NCI-H2227 (cell line): ENCODE measurements around the gene PLIN4.
A peak's percentile ranks its signal among the peaks of the same experiment; 100 is the strongest.

Experiments used
- DNase-seq: peaks from one replicate; lab custom pipeline; 2025; ENCODE audit not compliant: unreplicated experiment; lab: John Stamatoyannopoulos, UW

The PLIN4 gene

DNA sequence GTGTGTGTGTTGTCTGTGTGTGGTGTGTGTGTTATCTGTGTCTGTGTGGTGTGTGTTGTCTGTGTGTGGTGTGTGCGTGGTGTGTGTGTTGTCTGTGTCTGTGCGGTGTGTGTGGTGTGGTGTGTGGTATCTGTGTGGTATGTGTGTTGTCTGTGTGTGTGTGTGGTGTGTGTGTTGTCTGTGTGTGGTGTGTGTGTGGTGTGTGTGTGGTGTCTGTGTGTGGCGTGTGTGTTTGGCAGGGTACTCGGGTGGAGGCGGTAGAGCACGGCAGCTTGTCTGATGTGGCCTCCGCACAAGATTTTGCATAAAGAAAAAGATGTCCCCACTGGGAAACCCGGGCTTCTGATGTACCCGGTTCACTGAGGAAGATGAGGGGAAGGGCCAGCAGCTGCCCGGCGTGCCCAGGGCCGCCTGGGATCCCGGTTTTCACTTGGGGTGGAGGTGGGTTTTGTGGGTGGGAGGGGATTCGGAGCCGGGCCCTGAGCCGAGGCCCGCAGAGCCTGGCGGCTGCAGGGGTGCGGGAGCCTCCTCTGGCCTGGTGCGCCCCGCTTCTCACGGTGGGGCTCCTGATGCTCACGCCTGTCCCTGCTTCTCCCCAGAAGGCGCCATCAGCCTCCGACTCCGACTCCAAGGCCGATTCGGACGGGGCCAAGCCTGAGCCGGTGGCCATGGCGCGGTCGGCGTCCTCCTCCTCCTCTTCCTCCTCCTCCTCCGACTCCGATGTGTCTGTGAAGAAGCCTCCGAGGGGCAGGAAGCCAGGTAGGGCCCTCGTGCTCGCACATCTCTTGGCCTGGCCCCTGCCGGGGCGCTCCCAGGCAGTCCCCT is 25.0 kb downstream of the PLIN4 start:
- DNase-seq = no peak

DNA sequence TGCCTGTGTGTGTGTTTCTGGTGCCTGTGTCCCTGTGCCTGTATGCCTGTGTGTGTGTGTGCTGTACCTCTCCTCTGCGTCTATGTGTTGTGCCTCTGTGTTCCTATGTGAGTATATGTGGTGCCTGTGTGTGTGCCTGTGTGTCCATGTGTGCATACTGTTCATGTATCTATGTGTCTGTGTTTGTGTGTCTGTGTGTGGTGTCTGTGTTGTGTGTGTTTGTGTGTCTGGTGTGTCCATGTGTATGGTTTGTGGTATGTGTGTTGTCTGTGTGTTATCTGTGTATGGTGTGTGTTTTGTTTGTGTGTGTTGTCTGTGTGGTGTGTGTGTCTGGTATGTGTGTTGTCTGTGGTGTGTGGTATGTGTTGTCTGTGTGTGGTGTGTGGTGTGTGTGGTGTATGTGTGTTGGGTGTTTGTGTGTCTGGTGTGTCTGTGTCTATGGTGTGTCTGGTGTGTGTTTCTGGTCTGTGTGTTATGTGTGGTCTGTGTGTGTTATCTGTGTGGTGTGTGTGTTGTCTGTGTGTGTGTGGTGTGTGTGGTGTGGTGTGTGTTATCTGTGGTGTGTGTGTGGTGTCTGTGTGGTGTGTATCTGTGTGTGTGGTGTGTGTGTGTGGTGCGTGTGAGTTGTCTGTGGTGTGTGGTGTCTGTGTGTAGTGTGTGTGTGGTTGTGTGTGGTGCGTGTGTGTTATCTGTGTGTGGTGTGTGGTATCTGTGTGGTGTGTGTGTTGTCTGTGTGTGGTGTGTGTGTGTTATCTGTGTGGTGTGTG is 25.8 kb downstream of the PLIN4 start:
- DNase-seq = no peak

DNA sequence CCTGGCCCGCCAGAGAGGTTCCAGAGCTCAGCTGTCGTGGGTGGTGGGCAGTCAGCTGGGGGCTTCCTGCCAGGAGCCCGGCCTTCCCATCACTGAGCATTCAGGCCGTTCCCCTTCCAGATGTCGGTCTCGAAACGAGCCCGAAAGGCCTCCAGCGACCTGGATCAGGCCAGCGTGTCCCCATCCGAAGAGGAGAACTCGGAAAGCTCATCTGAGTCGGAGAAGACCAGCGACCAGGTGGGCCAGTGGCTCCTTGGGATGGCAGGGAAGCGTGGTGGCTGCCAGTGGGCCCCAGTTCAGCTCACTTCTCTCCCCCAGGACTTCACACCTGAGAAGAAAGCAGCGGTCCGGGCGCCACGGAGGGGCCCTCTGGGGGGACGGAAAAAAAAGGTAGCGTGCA is 26.8 kb downstream of the PLIN4 start:
- no peak for DNase-seq

DNA sequence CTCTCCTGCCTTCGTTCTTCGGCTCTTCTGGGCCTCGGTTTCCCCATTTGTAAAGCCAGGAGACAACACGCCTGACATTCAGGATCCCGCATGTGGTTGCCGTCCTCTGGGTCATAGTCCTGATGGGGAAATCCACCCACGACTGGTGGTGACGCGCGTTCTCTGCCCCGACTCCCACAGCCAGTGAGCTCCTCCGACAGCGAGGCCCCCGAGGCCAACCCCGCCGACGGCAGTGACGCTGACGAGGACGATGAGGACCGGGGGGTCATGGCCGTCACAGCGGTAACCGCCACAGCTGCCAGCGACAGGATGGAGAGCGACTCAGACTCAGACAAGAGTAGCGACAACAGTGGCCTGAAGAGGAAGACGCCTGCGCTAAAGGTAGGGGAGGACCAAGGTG is 29.8 kb downstream of the PLIN4 start:
- no peak for DNase-seq

DNA sequence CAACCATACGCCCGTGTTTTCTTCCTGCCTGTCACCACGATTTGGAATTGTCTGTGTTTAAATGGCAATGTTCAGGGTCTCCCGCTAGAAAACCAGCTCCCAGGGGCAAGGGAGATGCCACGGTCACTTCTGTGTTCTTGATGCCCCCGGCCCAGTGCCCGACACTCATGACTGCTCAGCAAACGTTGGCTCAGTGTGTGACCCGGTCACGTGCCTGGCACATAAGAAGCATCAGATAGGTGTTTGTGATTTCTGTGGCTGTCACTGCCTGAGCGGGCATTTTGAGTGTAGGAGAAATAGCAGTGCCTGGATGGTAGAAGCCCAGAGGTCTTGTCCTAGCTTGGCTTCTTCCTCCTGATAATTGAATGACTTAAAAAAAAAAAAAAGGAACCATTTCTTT is 30.7 kb downstream of the PLIN4 start:
- no peak for DNase-seq

DNA sequence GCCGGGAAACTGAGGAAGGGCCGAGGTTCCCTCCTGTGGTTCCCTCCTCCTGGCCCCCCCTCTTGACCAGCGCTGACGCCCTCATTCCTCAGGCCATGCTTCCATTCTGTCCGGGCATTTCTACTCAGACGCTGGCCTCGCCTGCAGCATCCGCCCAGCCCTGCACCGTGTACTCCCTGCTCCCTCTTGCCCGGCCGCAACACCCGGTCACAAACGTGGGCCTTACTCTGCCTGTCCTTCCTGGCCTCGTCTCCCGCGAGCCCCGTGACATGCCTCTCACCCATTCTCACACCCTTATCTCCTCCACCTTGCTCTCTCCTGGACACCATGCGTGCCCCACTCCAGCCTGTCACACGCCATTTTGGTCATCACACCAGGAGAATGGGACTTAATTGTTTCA is 34.9 kb downstream of the PLIN4 start:
- no peak for DNase-seq

DNA sequence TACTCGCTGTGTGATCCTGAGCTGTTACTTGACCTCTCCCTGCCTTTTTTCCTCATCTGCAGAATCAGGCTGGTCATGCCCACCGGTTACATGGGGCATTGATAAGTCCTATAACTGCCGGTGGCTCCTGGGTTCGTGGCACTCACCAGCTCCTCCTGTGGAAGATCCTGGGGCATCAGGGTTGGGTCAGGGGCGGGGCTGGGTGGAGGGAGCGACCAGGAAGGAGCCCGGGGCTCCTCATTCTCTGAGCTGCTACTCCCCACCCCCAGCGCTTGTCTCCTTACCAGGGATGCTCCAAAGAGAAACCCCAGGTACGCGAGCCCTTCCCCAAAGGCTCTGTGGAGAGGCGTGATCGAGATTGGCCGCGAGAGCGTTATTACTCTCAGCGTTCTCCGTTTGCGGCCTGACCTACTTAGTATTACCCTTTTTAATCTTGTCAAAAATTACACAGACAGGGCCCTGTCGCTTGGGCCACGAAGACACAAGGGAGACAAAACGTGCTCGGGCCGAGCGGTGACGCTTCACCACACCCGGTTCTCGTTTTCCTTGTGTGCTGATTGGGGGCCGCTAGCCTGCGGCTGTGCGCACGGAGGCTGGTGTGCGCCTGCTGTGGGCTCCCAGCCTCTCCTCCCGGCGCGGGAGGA is 35.4 kb downstream of the PLIN4 start:
- no peak for DNase-seq

DNA sequence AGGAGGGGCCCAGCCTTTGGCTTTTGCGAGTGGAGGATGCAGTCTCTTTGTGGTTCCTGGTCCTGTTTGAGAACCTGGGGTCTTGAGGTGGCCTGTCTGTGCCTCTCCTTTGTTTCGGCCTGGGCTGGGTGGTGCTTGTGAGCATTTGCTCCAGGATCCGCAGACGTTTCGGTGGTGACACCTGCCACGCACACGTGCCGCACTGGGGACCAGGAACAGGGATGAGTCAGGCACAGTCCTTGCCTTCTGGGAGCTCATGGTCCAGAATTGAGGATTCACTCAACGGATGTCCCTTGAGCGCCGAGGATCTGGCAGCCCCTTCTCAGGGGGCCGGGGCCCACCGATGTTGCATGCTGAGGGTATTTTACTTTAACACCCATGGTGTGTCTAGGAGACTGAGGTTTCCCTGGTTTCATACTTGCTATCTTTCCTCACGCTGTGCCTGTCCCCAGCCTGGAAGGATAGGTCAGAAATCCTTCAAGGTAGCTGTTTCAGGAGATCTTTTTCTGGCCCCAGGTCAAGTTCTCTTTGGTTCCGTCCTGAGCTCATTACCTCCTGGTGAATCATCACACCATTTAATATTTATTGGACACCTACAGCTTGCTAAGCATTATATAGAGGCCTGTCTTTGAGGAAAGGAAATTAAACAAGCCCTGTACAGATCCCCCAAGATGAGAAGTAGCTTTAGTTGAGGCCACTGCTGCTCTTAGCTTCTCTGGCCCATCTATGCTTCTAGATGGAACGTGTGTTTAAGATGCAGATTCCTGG is 41.1 kb downstream of the PLIN4 start:
- DNase-seq = no peak

DNA sequence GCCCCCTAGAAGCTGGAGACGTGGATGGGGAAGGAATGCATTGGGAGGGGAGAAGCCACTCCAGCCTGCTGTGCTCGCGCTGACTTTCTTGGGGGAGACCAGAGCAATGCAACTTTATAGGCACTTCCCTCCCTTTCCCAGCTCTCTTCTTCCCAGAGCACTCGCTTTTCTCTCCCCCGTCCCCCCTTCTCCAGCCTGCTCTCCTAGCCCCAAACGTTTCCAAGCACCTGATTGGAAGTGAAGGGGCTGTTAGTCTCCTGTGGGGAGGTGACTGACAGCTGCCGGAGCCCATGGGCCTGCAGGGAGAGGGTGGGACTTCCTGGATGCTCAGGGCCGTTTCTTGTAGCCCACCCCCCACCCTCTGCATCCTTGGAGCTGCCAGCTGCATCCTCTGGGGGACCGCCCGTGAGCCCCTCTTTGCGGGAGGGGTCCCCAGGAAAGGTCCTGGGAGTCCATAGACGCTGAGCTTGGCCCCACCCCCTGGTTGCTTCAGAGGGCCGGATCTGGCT is 43.7 kb downstream of the PLIN4 start:
- peak; percentile 84 for DNase-seq

DNA sequence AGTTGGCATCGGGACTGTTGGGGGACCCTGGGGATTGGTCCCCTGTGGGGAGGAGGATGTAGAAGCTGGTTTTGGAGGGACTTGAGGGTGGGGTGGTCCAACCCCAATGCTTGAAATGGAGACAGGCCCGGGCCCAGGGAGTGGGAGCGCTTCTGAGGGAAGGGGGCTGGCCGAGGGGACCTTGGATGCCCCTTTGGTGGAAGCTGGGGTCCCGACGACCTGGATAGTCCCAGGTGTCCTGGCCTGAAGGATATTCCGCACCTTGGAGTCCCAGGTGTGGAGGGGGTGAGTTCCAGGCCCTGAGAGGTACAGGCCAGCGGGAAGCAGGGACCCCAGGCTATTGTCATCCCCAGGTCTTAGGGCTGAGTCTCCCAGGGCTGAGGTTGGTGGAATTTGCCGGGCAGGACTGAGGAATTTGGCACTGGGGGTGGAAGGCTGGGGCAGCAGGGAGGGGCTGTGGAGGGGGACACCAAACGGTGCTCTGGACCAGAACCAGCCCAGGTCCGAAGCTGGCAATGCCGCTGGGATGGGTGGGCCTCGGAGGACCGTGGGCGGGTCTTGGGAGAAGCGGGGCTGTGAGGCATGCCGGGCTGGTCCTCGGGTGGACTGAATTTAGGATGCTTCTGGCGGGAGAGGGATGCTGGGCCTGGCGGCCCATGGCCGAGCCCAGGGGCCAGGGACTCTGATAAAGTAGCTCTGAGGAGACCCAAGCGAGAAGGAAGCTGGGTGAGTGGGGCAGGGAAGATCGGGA is 44.3 kb downstream of the PLIN4 start:
- DNase-seq = no peak

DNA sequence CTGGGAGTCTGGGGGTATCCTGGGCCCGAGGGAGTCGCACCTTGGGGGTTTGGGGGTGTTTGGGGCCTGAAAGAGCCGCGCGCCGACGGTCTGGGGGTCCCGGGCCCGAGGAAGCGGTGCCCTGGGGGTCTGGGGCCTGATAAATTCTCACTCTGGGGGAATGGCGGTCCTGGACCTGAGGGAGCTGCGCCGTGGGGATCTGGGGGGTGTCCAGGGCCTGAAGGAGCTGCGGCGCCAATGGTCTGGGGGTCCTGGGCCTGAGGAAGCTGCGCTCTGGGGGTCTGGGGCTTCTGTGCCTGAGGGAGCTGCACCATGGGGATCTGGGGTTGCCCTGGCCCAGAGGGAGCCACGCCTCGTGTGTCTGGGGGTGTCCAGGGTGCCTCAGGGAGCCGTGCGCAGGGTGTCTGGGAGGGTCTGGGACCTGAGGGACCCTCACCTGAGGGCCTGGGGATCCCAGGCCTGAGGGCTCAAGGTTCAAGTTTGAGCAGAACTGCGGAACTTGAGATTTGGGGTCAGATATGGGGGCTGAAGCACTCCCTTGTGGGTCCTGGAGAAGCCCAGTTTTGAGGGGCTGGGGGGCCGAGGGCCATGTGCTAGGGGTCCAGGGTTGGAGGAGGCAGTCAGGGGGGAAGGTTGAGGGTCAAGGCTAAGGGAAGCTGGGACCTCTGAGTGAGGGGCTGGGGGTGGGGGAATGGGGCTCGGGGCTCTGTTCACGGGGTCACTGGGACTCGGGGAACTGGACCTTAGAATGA is 45.1 kb downstream of the PLIN4 start:
- DNase-seq = no peak

DNA sequence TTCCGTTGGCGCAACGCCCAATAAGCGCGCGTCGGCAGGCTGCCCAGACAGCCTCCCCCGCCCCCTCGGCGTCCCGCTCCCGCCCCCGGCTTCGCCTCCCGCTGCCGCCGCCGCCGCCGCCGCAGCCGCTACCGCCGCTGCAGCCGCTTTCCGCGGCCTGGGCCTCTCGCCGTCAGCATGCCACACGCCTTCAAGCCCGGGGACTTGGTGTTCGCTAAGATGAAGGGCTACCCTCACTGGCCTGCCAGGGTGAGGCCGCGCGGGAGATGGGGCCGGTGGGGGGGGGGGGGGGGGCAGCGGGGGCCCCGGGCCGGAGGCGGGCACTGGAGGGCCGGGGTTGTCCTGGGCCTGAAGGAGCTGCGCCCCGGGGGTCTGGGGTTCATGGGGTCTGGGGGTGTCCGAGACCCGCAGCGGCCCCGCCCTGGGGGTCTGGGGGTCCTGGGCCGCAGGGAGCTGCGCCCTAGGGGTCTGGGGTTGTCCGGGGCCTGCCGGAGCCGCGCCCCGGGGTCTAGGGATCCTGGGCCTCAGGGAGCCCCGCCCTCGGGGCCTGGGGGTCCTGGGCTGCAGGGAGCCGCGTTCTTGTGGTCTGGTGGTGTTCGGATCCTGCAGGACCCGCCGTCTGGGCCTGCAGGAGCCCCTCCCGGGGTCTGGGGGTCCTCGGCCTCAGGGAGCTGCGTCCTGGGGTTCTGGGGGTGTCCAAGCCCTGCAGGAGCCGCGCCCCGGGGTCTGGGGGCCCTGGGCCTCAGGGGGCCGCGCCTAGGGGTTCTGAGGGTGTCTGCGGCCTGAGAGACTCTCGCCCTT is 45.9 kb downstream of the PLIN4 start, which contains the start of gene HDGFL2:
Gene HDGFL2, plus strand, starts transcription at position 124 of the 801 bp plus-strand sequence. Its CDS starts 54 bp downstream, at position 178.
- no peak for DNase-seq

DNA sequence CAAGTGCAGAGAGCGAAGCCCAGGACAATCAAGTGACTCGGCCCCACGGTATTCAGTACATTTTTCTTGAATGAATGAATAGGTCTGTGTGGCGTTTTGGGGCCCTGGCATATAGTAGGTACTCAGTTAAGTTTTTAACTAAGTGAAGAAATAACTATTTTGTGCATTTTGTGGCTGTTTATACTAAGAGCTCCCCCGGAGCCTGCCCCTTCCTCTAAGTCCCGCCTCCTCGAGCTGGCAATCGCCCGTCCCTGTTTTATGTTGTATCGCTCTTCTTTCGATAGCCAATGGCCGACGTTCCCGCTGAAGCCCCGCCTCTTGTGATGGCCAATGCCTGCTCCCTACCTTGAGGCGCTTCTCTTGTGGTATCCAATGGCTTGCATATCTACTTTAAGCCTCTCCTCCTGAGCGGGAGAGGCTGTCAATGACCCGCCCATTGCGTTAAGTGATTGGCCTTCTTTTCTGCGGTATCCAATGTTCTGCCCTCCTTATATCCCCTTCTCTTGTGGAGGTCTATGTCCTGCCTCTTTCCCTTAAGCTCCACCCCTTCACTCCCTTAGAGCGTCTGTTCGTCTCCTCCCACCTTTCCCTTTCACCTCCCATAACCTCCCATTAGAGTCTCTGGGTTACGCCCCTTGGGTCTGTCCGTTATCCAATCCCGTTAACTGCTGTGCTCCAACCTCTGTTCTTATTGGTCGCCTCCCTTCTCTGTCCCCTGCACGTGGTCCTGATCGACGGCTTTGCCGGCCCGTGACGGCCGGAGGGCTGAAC is 46.7 kb downstream of the PLIN4 start:
- peak; percentile 99 for DNase-seq

DNA sequence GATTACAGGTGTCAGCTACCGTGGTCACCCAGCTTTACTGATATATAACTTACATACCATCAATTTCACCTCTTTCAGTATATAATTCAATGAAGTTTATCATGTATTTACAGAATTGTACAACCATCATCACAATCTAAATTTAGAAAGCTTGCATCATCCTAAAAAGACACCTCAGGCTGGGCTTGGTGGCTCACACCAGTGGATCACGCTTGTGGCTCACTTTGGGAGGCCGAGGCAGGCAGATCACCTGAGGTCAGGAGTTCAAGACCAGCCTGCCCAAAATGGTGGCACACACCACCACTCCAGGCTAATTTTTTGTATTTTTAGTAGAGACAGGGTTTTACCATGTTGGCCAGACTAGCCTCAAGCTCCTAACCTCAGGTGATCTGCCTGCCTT is 50.5 kb downstream of the PLIN4 start:
- DNase-seq = no peak

DNA sequence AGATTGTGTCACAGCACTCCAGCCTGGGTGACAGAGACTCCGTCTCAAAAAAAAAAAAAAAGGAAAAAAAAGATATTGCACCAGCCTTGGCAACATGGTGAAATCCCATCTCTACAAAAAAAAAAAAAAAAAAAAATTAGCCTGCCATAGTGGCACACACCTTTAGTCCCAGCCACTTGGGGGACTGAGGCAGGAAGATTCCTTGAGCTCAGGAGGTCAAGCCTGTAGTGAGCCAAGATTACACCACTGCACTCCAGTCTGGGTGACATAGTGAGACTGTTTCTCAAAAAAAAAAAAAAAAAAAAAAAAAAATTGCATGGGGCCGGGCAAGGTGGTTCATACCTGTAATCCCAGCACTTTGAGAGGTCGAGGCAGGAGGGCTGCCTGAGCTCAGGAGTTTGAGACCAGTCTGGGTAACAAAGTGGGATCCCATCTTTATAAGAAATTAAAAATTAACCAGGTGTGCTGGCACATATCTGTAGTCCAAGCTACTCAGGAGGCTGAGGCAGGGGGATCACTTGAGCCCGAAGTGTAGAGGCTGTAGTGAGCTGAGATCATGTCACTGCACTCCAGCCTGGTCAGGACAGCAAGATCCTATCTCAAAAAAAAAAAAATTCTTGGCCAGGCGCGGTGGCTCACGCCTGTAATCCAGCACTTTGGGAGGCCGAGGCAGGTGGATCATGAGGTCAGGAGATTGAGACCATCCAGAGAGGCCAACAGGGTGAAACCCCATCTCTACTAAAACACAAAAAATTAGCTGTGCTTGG is 53.3 kb downstream of the PLIN4 start:
- no peak for DNase-seq

DNA sequence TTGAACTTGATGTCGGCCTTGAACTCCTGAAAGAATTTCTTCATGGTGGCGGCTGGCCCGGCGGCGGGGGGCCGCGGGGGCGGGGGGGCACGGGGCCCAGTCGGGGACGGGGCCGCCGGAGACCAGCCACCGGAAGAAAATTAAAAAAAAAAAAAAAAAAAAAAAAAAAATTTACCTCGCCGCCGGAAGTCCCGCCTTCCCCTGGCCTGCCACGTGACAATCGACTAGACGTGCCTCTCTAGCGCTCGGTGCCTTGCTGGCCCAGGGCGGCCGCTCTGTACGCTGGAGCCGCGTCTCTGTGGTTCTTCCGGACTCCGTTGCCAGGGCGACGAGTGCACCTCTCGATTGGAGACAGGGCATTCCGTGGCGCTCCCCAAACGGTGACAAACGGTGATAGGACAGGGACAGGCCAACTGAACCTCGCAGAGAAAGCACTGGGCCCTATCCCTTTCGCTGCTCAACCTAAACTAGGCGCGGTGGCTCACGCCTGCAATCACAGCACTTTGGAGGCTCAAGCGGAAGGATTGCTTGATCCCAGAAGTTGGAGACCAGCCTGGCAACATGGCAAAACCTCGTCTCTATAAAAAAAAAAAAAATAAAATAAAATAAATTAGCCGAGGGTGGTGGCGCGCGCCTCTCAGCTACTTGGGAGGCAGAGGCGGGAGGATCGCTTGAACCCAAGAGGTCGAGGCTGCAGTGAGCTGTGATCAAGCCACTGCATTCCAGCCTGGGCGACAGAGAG is 60.5 kb downstream of the PLIN4 start, which contains the start of gene UBXN6:
Gene UBXN6, minus strand, starts transcription at position 141 of the 742 bp plus-strand sequence. Its CDS starts 97 bp downstream, at position 44.
- peak; percentile 98 for DNase-seq
